HFFc6 (cell line): ENCODE measurements around the gene AGT. TPM values are rescaled to one million over a fixed set of nuclear protein-coding genes. Genes with fewer than 3 reads are reported as not detected.

Experiments used
- DNase-seq: peaks from one replicate; pipeline ENCODE4 v3.0.0-alpha.2; 2018
- H3K27ac Mint-ChIP-seq: 2 replicates; pipeline ENCODE4 v1.8.0; 2020; ENCODE audit warnings: mild to moderate bottlenecking, mixed read lengths
- H3K27me3 Mint-ChIP-seq: 2 replicates; pipeline ENCODE4 v1.8.0; 2021; ENCODE audit warnings: mild to moderate bottlenecking, moderate library complexity, mixed read lengths; ENCODE audit not compliant: insufficient read depth
- H3K36me3 Mint-ChIP-seq: 2 replicates; pipeline ENCODE4 v1.8.0; 2021; ENCODE audit warnings: low read depth, mixed read lengths
- H3K4me1 Mint-ChIP-seq: 2 replicates; pipeline ENCODE4 v1.8.0; 2020; ENCODE audit warnings: low read depth, mixed read lengths
- H3K4me3 Mint-ChIP-seq: 2 replicates; pipeline ENCODE4 v1.8.0; 2020; ENCODE audit warnings: mild to moderate bottlenecking, moderate library complexity, mixed read lengths
- H3K9me3 Mint-ChIP-seq: 2 replicates; pipeline ENCODE4 v1.8.0; 2020; ENCODE audit warnings: mild to moderate bottlenecking, mixed read lengths
- total RNA-seq, 6 experiments: library from RNA; stranded (reverse); fragmentation: NEBNext Ultra II Directional; extraction: Animal tissue kit (Norgen Biotek cat#: 25700); gene quantifications; 2 replicates in 1 of 6; 3 replicates in 5 of 6; pipeline ENCODE4 v1.2.3, GENCODE V29; 2021
- TF ChIP-seq, protein P1 (sequence below): fragments of 200-600 bp; sonication (generic); IDR thresholded peaks from 2 replicates; pipeline ENCODE4 v1.5.0; 2021; ENCODE audit warnings: antibody characterized with exemption, mild to moderate bottlenecking

AGT gene
- total RNA-seq, 6 experiments from 2014 or later, result 0.09 to 0.19 (median 0.13) TPM; not detected in 2

DNA sequence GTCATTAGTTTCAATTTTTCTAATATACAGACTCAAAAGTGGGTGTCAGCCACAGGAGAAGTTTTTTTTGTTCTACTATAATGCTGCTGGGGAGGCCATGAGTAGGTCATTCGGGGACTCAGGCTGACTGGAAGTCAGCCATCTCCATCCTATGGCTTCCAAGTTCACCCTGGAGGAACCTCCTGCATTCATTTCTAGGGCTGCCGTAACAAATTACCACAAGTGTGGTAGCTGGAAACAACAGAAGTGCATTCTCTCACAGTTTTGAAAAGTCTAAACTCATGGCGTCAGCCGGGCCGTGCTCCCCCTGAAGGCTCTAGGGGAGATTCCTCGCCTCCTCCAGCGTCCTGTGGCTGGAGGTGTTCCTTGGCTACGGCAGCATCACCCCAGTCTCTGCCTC lies 17.7 kb downstream of the AGT start:
- TF ChIP-seq, protein P1, sequence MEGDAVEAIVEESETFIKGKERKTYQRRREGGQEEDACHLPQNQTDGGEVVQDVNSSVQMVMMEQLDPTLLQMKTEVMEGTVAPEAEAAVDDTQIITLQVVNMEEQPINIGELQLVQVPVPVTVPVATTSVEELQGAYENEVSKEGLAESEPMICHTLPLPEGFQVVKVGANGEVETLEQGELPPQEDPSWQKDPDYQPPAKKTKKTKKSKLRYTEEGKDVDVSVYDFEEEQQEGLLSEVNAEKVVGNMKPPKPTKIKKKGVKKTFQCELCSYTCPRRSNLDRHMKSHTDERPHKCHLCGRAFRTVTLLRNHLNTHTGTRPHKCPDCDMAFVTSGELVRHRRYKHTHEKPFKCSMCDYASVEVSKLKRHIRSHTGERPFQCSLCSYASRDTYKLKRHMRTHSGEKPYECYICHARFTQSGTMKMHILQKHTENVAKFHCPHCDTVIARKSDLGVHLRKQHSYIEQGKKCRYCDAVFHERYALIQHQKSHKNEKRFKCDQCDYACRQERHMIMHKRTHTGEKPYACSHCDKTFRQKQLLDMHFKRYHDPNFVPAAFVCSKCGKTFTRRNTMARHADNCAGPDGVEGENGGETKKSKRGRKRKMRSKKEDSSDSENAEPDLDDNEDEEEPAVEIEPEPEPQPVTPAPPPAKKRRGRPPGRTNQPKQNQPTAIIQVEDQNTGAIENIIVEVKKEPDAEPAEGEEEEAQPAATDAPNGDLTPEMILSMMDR, result no peak
- Mint-ChIP-seq H3K27ac (no peak overlapping the region), H3K9me3 (no peaks in the 10 kb centered on the region), H3K4me3 (no peak overlapping the region), H3K4me1 (peaks cover 7% of the 10 kb centered on the region), H3K36me3 (peaks cover 9% of the 10 kb centered on the region; the same call in 1 of the 2 replicates), H3K27me3 (peaks cover 5% of the 10 kb centered on the region)
- DNase-seq, result no peak

DNA sequence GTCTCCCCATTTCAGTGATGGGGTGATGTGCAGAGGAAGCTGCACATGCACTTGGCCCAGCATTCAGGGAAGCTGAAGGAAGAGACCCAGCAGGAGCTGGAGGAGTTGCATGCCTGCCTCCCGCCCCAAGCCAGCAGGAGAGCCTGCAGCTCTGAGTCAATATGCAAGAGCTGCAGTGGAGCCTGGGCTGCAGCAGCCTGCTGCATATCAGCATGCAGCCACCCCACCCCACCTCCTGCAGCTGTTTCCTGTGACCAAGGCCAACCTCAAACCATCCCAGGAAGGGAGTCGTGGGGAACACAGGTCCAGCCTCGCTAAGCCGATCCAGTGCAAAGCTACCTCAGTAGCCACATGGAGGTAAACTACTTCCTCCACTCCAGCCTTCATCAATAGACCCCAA lies 18.9 kb downstream of the AGT start:
- H3K36me3 Mint-ChIP-seq, result peaks cover 9% of the 10 kb centered on the region; the same call in 1 of the 2 replicates
- no peak overlapping the region for H3K27ac Mint-ChIP-seq
- H3K4me1 Mint-ChIP-seq, result peaks cover 7% of the 10 kb centered on the region
- no peaks in the 10 kb centered on the region for H3K9me3 Mint-ChIP-seq
- DNase-seq, result no peak
- TF ChIP-seq, protein P1, result no peak
- no peak overlapping the region for H3K4me3 Mint-ChIP-seq
- H3K27me3 Mint-ChIP-seq, result peaks cover 5% of the 10 kb centered on the region

DNA sequence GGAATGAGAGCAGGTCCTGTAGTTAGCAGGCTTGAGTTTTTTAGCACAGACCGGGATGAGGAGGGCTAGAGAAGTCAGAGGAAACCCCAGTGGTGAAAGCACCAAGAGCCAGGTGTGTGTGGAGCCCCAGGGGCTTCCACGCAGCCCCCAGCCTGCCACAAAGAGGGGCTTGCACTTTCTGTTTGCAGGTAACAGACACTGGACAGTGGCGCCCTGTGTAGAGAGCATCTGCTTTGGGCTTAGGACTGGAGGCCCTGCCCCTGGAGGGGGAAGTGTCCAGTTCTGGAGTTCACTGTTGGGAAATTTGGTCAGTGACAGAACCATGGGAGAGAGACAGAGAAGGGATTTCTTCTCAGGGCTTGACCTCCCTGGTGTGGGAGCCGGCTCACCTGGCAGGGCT lies 19.5 kb downstream of the AGT start:
- Mint-ChIP-seq H3K27ac (no peak overlapping the region), H3K27me3 (peaks cover 5% of the 10 kb centered on the region), H3K4me1 (peaks cover 7% of the 10 kb centered on the region), H3K4me3 (no peak overlapping the region), H3K9me3 (no peaks in the 10 kb centered on the region), H3K36me3 (peaks cover 9% of the 10 kb centered on the region; the same call in 1 of the 2 replicates)
- TF ChIP-seq, protein P1, result no peak
- no peak for DNase-seq

DNA sequence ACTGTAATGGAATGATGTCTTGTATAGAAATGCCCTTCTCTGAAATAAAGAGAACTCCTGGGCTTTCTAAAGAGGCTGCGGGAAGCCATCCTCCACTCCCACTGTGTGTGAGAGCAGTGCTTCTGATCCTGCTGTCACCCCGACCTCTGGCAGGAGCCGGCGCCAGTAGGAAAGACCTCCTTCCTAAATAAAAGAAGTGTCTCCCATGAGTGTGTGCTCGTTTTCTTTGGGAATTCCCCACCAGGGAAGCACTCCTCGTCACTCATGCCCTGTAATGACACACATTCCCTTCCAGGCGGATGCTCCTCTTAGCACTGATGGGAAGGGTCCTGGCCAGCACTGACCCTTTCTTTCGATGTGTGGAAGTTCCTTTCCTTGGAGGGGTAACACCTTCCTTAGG lies 20.1 kb downstream of the AGT start:
- Mint-ChIP-seq H3K4me1 (peaks cover 7% of the 10 kb centered on the region), H3K36me3 (peaks cover 9% of the 10 kb centered on the region; the same call in 1 of the 2 replicates), H3K27ac (no peak overlapping the region), H3K4me3 (no peak overlapping the region), H3K27me3 (peaks cover 5% of the 10 kb centered on the region), H3K9me3 (no peaks in the 10 kb centered on the region)
- DNase-seq, result no peak
- TF ChIP-seq, protein P1, result no peak

DNA sequence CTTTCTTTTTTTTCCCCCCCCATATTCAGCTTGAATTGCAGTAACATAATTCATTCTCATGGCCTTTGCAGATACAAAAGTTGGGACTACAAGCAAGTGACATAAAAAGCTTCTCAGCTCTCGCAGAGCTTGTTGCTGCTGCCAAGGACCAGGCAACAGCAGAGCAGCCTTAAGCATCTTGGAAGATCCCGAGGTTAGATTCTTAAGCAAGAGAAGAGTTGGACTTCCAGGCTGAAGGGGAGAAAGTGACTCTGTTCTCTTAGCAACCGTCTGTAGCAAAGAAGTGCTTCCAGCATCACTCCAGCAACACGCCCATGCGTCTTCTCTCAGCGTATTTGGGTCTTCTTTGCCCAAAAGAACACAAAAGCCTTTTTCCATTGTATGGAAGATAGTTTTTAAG lies 20.7 kb downstream of the AGT start:
- Mint-ChIP-seq H3K9me3 (no peaks in the 10 kb centered on the region), H3K27me3 (peaks cover 3% of the 10 kb centered on the region), H3K4me3 (no peak overlapping the region), H3K4me1 (peaks cover 7% of the 10 kb centered on the region), H3K27ac (no peak overlapping the region), H3K36me3 (peaks cover 12% of the 10 kb centered on the region)
- DNase-seq, result no peak
- TF ChIP-seq, protein P1, result no peak

DNA sequence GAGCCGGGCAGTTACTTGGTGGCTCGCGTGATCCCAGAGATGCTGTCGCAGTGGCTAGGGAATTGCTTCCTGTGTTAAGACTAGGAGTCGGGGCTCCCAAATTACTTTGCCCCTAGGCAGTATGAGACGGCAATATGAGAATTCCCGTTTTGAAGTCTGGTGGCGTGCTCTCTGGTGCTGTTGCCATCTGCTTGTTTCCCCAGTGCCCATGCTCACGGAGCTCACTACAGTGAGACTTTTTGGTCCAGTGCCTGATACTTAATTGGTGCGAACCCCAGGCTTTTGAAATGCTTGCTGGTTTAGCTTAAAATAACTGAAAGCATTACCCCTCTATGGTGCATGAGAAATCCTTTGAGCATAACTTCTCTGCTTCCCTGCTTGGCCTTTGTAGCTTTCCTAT lies 22.3 kb downstream of the AGT start:
- no peaks in the 10 kb centered on the region for H3K4me1 Mint-ChIP-seq
- H3K27ac Mint-ChIP-seq, result no peak overlapping the region
- TF ChIP-seq, protein P1, result no peak
- DNase-seq, result no peak
- peaks cover 13% of the 10 kb centered on the region for H3K36me3 Mint-ChIP-seq
- no peak overlapping the region for H3K4me3 Mint-ChIP-seq
- H3K27me3 Mint-ChIP-seq, result no peaks in the 10 kb centered on the region; the same call in 1 of the 2 replicates
- H3K9me3 Mint-ChIP-seq, result no peaks in the 10 kb centered on the region
